PFSK-1 (cell line): Measurements from ENCODE around the gene RHOH.

Experiments
- FOXP2 ChIP-seq: optimal IDR thresholded peaks from 2 replicates; pipeline ENCODE3; 2011; ENCODE audit warnings: borderline replicate concordance, control low read depth, inconsistent platforms; ENCODE audit not compliant: insufficient read depth; ENCODE audit errors: extremely low read length, extremely low read depth
- POLR2AphosphoS5 ChIP-seq: IDR thresholded peaks from 2 replicates; pipeline ENCODE4 v1.6.1; 2012; ENCODE audit warnings: low read depth, mild to moderate bottlenecking, control low read depth, low read length, moderate library complexity
- REST ChIP-seq, 2 experiments: IDR thresholded peaks; 2 replicates each; pipeline versions ENCODE4 v1.6.1 to v1.8.0; 2011 to 2012; ENCODE audit warnings: low read depth in 2 of 2, low read length in 2 of 2, control low read depth in 1 of 2, inconsistent platforms in 1 of 2, mild to moderate bottlenecking in 1 of 2, moderate library complexity in 1 of 2; ENCODE audit not compliant: insufficient read depth in 1 of 2
- SIN3A ChIP-seq: IDR thresholded peaks from 2 replicates; pipeline ENCODE4 v1.6.1; 2012; ENCODE audit warnings: mild to moderate bottlenecking, low read length, moderate library complexity, borderline replicate concordance; ENCODE audit not compliant: insufficient read depth
- TAF1 ChIP-seq: IDR thresholded peaks from 2 replicates; pipeline ENCODE4 v1.6.1; 2012; ENCODE audit warnings: low read length, control low read depth, borderline replicate concordance; ENCODE audit not compliant: insufficient read depth

RHOH gene

DNA sequence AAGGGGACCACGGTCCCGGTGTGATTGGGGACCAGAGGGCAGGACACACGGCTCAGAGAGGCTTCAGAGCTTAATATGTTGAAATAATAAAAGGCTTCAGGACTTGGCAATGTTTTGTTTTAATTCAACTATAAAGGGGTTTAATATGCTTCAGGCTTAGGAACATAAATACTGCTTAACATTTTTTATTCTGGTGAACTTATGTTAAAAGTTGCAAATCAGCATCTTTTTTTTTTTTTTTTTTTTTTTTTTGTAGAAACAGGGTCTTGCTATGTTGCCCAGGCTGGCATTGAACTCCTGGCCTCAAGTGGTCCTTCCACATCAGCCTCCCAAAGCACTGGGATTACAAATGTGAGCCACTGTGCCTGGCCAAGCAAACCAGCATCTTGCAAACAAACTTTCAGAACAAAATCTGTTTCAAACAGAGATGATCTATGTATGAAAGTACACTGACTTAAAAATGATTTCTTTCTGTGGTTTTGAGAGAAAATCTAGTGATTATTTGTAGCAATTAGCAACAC is 37.7 kb downstream of the RHOH start:
- TF ChIP-seq REST (IDR thresholded peaks at IDR 0.05; ENCODE audit: insufficient read depth in 1 of 2, low read depth in 2 of 2, low read length in 2 of 2), result no peak
- TF ChIP-seq SIN3A, result no peak
- no peak for TF ChIP-seq TAF1
- no peak for TF ChIP-seq FOXP2
- no peak for TF ChIP-seq POLR2AphosphoS5

DNA sequence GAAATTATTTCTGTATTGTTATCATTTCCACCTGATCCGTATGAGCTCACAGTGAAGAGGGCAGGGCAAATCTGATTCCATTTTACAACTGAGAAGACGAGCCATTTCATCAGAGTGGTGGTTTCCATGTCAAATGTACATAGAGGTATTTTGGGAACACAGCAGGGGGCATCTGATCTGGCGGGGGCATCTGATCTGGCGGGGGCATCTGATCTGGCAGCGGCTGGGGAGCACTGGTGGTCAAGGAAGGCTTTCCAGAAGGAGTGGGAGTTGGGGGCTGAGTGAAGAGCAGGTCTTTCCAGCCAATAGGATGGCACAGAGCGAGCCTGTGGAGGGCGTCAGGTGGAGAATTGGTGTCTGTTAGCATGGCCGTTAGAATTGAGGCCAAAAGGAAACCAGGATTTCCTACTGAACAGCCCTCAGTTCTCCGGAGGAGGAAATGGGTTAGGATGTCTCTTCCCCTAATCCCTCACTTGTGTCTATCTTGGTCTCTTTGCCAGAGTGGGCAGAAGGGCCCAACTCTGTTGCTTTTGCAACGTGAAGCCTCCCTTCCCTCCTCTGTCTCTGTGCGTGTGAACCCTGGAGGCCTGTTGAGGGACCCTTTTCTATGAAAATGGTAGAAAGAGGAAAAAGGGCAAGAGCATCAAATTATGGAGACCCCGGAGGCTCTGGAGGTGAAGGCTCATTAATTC is 41.3 kb downstream of the RHOH start:
- no peak for TF ChIP-seq FOXP2
- TF ChIP-seq REST (IDR thresholded peaks at IDR 0.05; ENCODE audit: insufficient read depth in 1 of 2, low read depth in 2 of 2, low read length in 2 of 2), result no peak
- no peak for TF ChIP-seq TAF1
- TF ChIP-seq SIN3A, result no peak
- no peak for TF ChIP-seq POLR2AphosphoS5

DNA sequence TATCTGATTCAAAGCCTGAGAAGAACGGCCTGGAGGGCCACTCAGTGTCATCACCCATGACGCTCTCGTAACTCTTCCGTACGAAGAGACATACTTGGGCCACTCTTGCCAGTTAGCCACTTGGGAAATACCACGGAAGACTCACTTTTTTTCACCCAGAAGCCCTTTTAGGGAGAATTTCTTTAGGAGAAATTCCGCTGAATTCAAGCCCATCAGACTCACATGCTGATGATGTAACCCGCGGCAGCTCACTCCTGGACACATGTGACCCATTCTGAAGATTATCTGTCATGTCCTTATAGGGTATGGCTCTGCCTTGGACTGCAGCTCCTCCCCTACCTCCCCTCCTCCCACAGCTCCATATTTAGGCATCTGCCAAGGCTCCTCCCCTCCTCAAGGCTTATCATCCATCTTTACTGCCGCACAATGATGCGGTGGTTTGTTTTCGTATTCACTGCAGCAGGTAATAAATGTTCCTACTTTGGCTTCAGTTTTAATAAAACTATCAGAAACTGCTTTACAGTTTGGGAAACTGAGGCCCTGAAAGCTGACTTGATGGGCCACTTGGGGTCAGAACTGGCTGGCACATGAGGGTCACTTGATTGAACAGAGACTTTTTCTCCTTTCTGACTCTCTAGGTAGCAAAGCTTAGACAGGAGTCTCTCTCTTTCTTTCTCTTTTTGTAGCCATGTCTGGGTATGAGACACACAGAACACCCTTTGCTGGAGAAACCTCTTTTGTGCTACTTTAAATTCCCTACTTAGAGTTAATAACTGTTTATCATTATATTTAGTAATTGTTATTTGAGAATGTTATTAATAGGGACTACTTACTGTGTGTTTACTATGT is 42.1 kb downstream of the RHOH start:
- TF ChIP-seq REST (IDR thresholded peaks at IDR 0.05; ENCODE audit: insufficient read depth in 1 of 2, low read depth in 2 of 2, low read length in 2 of 2) (no peak), TAF1 (no peak), POLR2AphosphoS5 (no peak), FOXP2 (no peak)

GRCh38 chr4:40240040-40240653 is 43.3 kb downstream of the RHOH start:
- TF ChIP-seq FOXP2 (no peak), TAF1 (no peak), REST (IDR thresholded peaks at IDR 0.05; ENCODE audit: insufficient read depth in 1 of 2, low read depth in 2 of 2, low read length in 2 of 2) (no peak), POLR2AphosphoS5 (no peak), SIN3A (no peak)
